Measurements from ENCODE around the gene GCNT1.
"Not testable (repeated sequence)": the region's sequence is repeated elsewhere in the genome, so short reads cannot be mapped to it uniquely, and the experiment has no call there.

Gene GCNT1

GRCh38 chr9:76441551-76442322, 17.2 kb upstream of the GCNT1 start:
- peak in 1 of 4 experiments; percentile 33 for DNase-seq (ENCODE audit: low read depth in 4 of 4, low spot score in 1 of 4)

GRCh38 chr9:76443887-76444286, 15.1 kb upstream of the GCNT1 start:
- no peak for DNase-seq (ENCODE audit: low read depth in 4 of 4, low spot score in 1 of 4)

GRCh38 chr9:76444322-76444929, 14.6 kb upstream of the GCNT1 start:
- DNase-seq (ENCODE audit: low read depth in 4 of 4, low spot score in 1 of 4) = no peak

- DNase-seq (ENCODE audit: low read depth in 4 of 4, low spot score in 1 of 4) = no peak
These were observed 13.0 kb upstream of the GCNT1 start for GRCh38 chr9:76445976-76446375.

GRCh38 chr9:76448501-76448900, 10.5 kb upstream of the GCNT1 start:
- no peak for DNase-seq (ENCODE audit: low read depth in 4 of 4, low spot score in 1 of 4)

- DNase-seq (ENCODE audit: low read depth in 4 of 4, low spot score in 1 of 4) = no peak
These were observed 7.7 kb upstream of the GCNT1 start for GRCh38 chr9:76451234-76451633.

GRCh38 chr9:76452839-76453238, 6.1 kb upstream of the GCNT1 start:
- DNase-seq (ENCODE audit: low read depth in 4 of 4, low spot score in 1 of 4) = no peak

- no peak for DNase-seq (ENCODE audit: low read depth in 4 of 4, low spot score in 1 of 4)
These were observed 5.2 kb upstream of the GCNT1 start for GRCh38 chr9:76453785-76454184.

- DNase-seq (ENCODE audit: low read depth in 4 of 4, low spot score in 1 of 4) = no peak
These were observed 4.7 kb upstream of the GCNT1 start for GRCh38 chr9:76454311-76454710.

GRCh38 chr9:76456202-76456926, 2.6 kb upstream of the GCNT1 start:
- no peak for DNase-seq (ENCODE audit: low read depth in 4 of 4, low spot score in 1 of 4)

GRCh38 chr9:76459694-76460635, 983 bp downstream of the GCNT1 start:
- DNase-seq (ENCODE audit: low read depth in 4 of 4, low spot score in 1 of 4) = no peak

GRCh38 chr9:76462126-76462525, 3.1 kb downstream of the GCNT1 start:
- DNase-seq (ENCODE audit: low read depth in 4 of 4, low spot score in 1 of 4) = no peak

- no peak for DNase-seq (ENCODE audit: low read depth in 4 of 4, low spot score in 1 of 4)
These were observed 4.2 kb downstream of the GCNT1 start for GRCh38 chr9:76463211-76463610.

- DNase-seq (ENCODE audit: low read depth in 4 of 4, low spot score in 1 of 4) = no peak
These were observed 5.7 kb downstream of the GCNT1 start for GRCh38 chr9:76464706-76465105.

GRCh38 chr9:76465442-76466298, 6.7 kb downstream of the GCNT1 start:
- no peak for DNase-seq (ENCODE audit: low read depth in 4 of 4, low spot score in 1 of 4)

GRCh38 chr9:76466299-76466605, 7.3 kb downstream of the GCNT1 start:
- DNase-seq (ENCODE audit: low read depth in 4 of 4, low spot score in 1 of 4) = no peak

- no peak for DNase-seq (ENCODE audit: low read depth in 4 of 4, low spot score in 1 of 4)
These were observed 15.4 kb downstream of the GCNT1 start for GRCh38 chr9:76474419-76474818.

GRCh38 chr9:76475686-76476085, 16.7 kb downstream of the GCNT1 start:
- no peak for DNase-seq (ENCODE audit: low read depth in 4 of 4, low spot score in 1 of 4)

- not testable (repeated sequence) for DNase-seq (ENCODE audit: low read depth in 4 of 4, low spot score in 1 of 4)
These were observed 18.8 kb downstream of the GCNT1 start for GRCh38 chr9:76477818-76478217.

- DNase-seq (ENCODE audit: low read depth in 4 of 4, low spot score in 1 of 4) = no peak
These were observed 19.2 kb downstream of the GCNT1 start for GRCh38 chr9:76478226-76478625.

All from stimulated activated CD4-positive, alpha-beta T cell treated with anti-CD3 and anti-CD28 coated beads, Interleukin-1b, Interleukin-23, amount 100 ng/mL, for 24 hours (primary cell).